DND-41 (cell line): ENCODE data around the gene SPTAN1.

ENCODE experiments used
- ATAC-seq: fragments of 200-7000 bp; cut with Tn5 transposase; 3 replicates; pipeline ENCODE4 v1.9.1; 2021; ENCODE audit warnings: low read depth; ENCODE audit not compliant: insufficient read depth
- DNase-seq: peaks from one replicate; pipeline ENCODE4 v3.0.0-alpha.2; 2020
- H2AFZ ChIP-seq: 2 replicates; pipeline ENCODE4 v1.6.0; 2012; ENCODE audit warnings: low read depth, low read length
- H3K27ac ChIP-seq: 2 replicates; pipeline ENCODE4 v1.5.1; 2012; ENCODE audit warnings: low read length, inconsistent platforms
- H3K27me3 ChIP-seq: fragments of 200-600 bp; sonication (generic); 2 replicates; pipeline ENCODE4 v1.6.0; 2012; ENCODE audit warnings: low read length, mild to moderate bottlenecking, inconsistent platforms; ENCODE audit not compliant: insufficient read depth, poor library complexity
- H3K36me3 ChIP-seq: 2 replicates; pipeline ENCODE4 v1.5.1; 2012; ENCODE audit warnings: low read length, inconsistent platforms; ENCODE audit not compliant: insufficient read depth
- H3K4me1 ChIP-seq: 2 replicates; pipeline ENCODE4 v1.5.1; 2012; ENCODE audit warnings: mild to moderate bottlenecking, low read length; ENCODE audit not compliant: insufficient read depth
- H3K4me2 ChIP-seq: 2 replicates; pipeline ENCODE4 v1.6.0; 2012; ENCODE audit warnings: mild to moderate bottlenecking, moderate library complexity, low read length, inconsistent platforms; ENCODE audit not compliant: insufficient read depth
- H3K4me3 ChIP-seq, 2 experiments: fragments of 200-600 bp in 1 of 2; shearing (Covaris generic) in 1 of 2; 2 replicates each; pipeline ENCODE4 v1.5.1; 2012 to 2016; ENCODE audit warnings: inconsistent platforms in 2 of 2, low read length in 2 of 2, mild to moderate bottlenecking in 2 of 2, low read depth in 1 of 2, moderate library complexity in 1 of 2
- H3K79me2 ChIP-seq: 2 replicates; pipeline ENCODE4 v1.6.0; 2012; ENCODE audit warnings: low read length, inconsistent platforms; ENCODE audit not compliant: insufficient read depth
- H3K9ac ChIP-seq: 2 replicates; pipeline ENCODE4 v1.6.0; 2012; ENCODE audit warnings: low read depth, mild to moderate bottlenecking, inconsistent platforms, low read length, moderate library complexity
- H3K9me3 ChIP-seq: 2 replicates; pipeline ENCODE4 v1.5.1; 2012; ENCODE audit warnings: low read length, moderate library complexity, mild to moderate bottlenecking, inconsistent platforms; ENCODE audit not compliant: insufficient read depth, severe bottlenecking
- H4K20me1 ChIP-seq: 2 replicates; pipeline ENCODE4 v1.6.0; 2012; ENCODE audit warnings: low read length; ENCODE audit not compliant: insufficient read depth
- CTCF ChIP-seq: IDR thresholded peaks from 2 replicates; pipeline ENCODE4 v1.5.1; 2012; ENCODE audit warnings: borderline replicate concordance, low read length, moderate library complexity, mild to moderate bottlenecking; ENCODE audit not compliant: poor library complexity, severe bottlenecking; ENCODE audit errors: extremely low read depth
- EZH2 ChIP-seq: IDR thresholded peaks from 3 replicates; pipeline ENCODE4 v1.6.1; 2012; ENCODE audit warnings: borderline replicate concordance, low read depth, mild to moderate bottlenecking, moderate library complexity, low read length, inconsistent platforms; ENCODE audit not compliant: severe bottlenecking

The SPTAN1 gene

GRCh38 chr9:128675382-128675781 lies 123.0 kb downstream of the SPTAN1 start:
- Histone ChIP-seq H3K9me3 (no peaks in the 10 kb centered on the region), H3K27me3 (no peaks in the 10 kb centered on the region), H3K4me2 (no peak overlapping the region), H3K4me3 (no peak overlapping the region), H3K79me2 (no peaks in the 10 kb centered on the region), H2AFZ (no peak overlapping the region), H3K9ac (no peak overlapping the region), H3K27ac (no peak overlapping the region), H3K4me1 (no peaks in the 10 kb centered on the region), H4K20me1 (no peaks in the 10 kb centered on the region), H3K36me3 (no peaks in the 10 kb centered on the region)
- ATAC-seq (no peak), DNase-seq (no peak)
- TF ChIP-seq EZH2 (no peak), CTCF (no peak)

DNA sequence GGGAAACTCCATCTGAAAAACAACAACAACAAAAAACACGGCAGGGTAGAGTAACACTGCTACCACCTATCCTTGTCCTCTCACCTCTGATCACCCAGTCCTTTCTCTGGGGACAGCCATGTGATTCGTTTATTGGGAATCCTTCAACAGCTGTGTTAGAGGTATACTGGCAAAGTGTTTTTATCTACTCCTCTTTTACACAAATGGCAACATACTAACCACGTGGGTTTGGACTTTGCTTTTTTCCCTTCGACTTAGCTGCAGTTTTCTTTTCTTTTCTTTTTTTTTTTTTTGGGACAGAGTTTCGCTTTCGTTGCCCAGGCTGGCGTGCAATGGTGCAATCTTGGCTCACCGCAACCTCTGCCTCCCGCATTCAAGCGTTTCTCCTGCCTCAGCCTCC lies 125.4 kb downstream of the SPTAN1 start:
- Histone ChIP-seq H3K27ac (no peak overlapping the region), H3K27me3 (no peaks in the 10 kb centered on the region), H3K79me2 (no peaks in the 10 kb centered on the region), H3K36me3 (no peaks in the 10 kb centered on the region), H3K4me1 (no peaks in the 10 kb centered on the region), H3K9me3 (no peaks in the 10 kb centered on the region), H4K20me1 (no peaks in the 10 kb centered on the region), H3K4me3 (no peak overlapping the region), H3K9ac (no peak overlapping the region), H3K4me2 (no peak overlapping the region), H2AFZ (no peak overlapping the region)
- no peak for TF ChIP-seq CTCF
- no peak for TF ChIP-seq EZH2
- no peak for ATAC-seq
- no peak for DNase-seq
